Endothelial cell (in vitro differentiated cells): ENCODE measurements around the gene CPED1. TPM values are rescaled to one million over a fixed set of nuclear protein-coding genes. Genes with fewer than 3 reads are reported as not detected.

Experiments used
- DNase-seq: peaks from one replicate; pipeline ENCODE4 v3.0.0; 2021; ENCODE audit warnings: low spot score
- H3K27ac Mint-ChIP-seq: one replicate; pipeline ENCODE4 v1.8.0; 2021; ENCODE audit warnings: mixed read lengths, inconsistent platforms; ENCODE audit not compliant: unreplicated experiment
- H3K27me3 Mint-ChIP-seq: one replicate; pipeline ENCODE4 v1.8.0; 2021; ENCODE audit warnings: mild to moderate bottlenecking, moderate library complexity, mixed read lengths, inconsistent platforms; ENCODE audit not compliant: unreplicated experiment
- H3K36me3 Mint-ChIP-seq: one replicate; pipeline ENCODE4 v1.8.0; 2021; ENCODE audit warnings: mild to moderate bottlenecking, low read depth, mixed read lengths, inconsistent platforms; ENCODE audit not compliant: unreplicated experiment
- H3K4me1 Mint-ChIP-seq: one replicate; pipeline ENCODE4 v1.8.0; 2021; ENCODE audit warnings: mild to moderate bottlenecking, mixed read lengths, inconsistent platforms; ENCODE audit not compliant: unreplicated experiment
- H3K4me3 Mint-ChIP-seq: one replicate; pipeline ENCODE4 v1.8.0; 2021; ENCODE audit warnings: mild to moderate bottlenecking, mixed read lengths, inconsistent platforms; ENCODE audit not compliant: unreplicated experiment
- H3K9me3 Mint-ChIP-seq: one replicate; pipeline ENCODE4 v1.8.0; 2021; ENCODE audit warnings: mixed read lengths, inconsistent platforms; ENCODE audit not compliant: unreplicated experiment
- total RNA-seq: library from RNA; stranded (reverse); fragmentation: NEBNext Ultra II Directional; extraction: Animal tissue kit (Norgen Biotek cat#: 25700); gene quantifications from one replicate; pipeline ENCODE4 v1.2.1, GENCODE V29; 2021; ENCODE audit not compliant: unreplicated experiment
- TF ChIP-seq, protein P1 (sequence below): fragments of 200-600 bp; sonication (generic); IDR thresholded peaks from one replicate; pipeline ENCODE4 v1.5.0; 2021; ENCODE audit warnings: antibody characterized with exemption; ENCODE audit not compliant: unreplicated experiment

The CPED1 gene
- total RNA-seq, 1 donor from 2014 or later: 1.8 TPM

DNA sequence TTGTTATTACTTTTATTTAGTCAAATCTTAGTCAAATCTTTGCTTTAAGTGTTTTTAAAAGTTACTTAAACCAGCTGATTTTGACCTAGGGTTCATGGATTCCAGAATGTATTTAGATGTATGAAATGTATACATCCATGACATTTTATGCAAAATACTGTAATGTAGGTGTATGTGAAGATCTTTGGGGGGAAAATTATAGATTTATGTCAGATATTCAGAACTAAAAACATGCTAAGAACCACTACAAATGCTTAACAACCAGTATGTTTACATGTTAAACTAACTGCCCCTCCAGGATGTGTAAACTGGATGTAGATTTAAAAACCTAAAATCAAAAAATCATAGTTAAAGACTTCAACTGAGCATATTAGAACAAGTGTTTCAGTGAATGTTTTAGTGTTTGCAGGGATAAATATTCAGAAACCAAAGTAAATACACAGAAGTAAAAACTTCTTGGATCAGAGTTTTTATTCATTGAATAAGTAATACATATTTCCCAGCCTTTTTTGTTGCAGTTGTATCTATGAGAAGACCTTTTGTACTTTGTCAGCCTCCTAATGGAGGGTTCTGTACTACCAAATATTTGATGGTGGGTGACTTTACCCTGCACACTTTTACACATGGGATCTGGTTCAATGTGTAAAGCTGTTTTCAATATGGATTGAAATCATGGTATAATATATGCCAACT is 3.9 kb downstream of the CPED1 start:
- Mint-ChIP-seq H3K4me3 (no peak overlapping the region), H3K27me3 (peaks cover 2% of the 10 kb centered on the region), H3K36me3 (no peaks in the 10 kb centered on the region), H3K4me1 (peaks cover 11% of the 10 kb centered on the region), H3K27ac (no peak overlapping the region), H3K9me3 (no peaks in the 10 kb centered on the region)
- TF ChIP-seq, protein P1, sequence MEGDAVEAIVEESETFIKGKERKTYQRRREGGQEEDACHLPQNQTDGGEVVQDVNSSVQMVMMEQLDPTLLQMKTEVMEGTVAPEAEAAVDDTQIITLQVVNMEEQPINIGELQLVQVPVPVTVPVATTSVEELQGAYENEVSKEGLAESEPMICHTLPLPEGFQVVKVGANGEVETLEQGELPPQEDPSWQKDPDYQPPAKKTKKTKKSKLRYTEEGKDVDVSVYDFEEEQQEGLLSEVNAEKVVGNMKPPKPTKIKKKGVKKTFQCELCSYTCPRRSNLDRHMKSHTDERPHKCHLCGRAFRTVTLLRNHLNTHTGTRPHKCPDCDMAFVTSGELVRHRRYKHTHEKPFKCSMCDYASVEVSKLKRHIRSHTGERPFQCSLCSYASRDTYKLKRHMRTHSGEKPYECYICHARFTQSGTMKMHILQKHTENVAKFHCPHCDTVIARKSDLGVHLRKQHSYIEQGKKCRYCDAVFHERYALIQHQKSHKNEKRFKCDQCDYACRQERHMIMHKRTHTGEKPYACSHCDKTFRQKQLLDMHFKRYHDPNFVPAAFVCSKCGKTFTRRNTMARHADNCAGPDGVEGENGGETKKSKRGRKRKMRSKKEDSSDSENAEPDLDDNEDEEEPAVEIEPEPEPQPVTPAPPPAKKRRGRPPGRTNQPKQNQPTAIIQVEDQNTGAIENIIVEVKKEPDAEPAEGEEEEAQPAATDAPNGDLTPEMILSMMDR: no peak
- no peak for DNase-seq

DNA sequence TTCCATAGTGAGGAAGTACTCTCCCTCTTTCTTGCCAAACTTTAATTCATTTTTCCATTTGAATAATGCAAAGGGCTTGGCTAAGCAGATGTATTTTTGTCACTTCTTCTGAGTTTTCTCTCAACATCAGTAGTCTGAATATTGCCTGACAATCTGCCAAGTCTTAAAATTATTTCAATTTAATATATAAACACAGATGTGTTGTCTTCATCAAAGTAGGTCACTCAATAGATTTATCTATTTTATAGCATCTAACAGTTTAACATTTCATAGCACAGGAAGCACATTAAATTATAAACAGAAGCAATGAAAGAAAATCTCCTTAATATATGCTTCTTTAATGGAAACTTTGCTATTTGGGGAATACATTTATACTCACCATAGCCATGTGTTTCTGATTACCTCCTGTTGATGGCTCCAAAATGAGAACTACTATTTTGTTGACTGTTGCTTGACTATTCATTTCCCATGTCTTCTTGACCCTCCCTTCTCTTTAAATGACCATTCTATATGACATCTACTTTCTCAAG is 4.5 kb downstream of the CPED1 start:
- no peaks in the 10 kb centered on the region for H3K9me3 Mint-ChIP-seq
- DNase-seq: no peak
- H3K27ac Mint-ChIP-seq: no peak overlapping the region
- H3K4me3 Mint-ChIP-seq: no peak overlapping the region
- peaks cover 2% of the 10 kb centered on the region for H3K27me3 Mint-ChIP-seq
- no peaks in the 10 kb centered on the region for H3K36me3 Mint-ChIP-seq
- TF ChIP-seq, protein P1: no peak
- H3K4me1 Mint-ChIP-seq: peaks cover 11% of the 10 kb centered on the region

DNA sequence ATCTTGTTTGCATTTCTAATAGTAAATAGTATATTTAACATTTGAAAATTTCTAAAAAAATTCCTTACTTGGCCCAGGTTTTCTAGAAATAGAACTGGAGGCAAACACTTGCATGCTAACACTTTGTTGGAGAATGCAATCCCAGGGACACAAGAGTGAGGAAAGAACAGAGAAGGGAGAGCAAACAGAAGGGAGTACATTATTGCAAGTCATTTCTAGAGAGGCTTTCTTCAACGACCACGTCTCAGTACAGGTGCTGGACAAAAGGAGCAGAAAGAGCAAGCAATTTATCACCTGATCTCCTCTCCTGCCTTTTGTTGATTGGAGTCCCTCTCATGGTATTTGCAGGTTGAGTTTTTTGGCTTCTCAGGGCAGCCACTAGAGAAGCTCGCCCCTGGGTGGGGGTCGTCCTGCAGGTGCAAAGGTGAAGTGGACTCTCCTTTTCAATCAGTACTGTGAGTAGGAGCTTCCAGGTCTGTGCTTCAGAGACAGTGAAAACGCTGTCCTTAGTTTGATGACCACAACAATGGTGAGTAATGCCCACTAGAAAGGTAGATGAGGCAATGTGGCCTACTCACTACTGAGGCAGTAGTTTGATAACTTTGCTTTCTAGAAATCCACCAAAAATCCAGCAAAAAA is 5.2 kb downstream of the CPED1 start:
- TF ChIP-seq, protein P1: no peak
- peaks cover 9% of the 10 kb centered on the region for H3K4me1 Mint-ChIP-seq
- no peak overlapping the region for H3K27ac Mint-ChIP-seq
- peaks cover 2% of the 10 kb centered on the region for H3K27me3 Mint-ChIP-seq
- no peaks in the 10 kb centered on the region for H3K9me3 Mint-ChIP-seq
- H3K4me3 Mint-ChIP-seq: no peak overlapping the region
- H3K36me3 Mint-ChIP-seq: no peaks in the 10 kb centered on the region
- no peak for DNase-seq

DNA sequence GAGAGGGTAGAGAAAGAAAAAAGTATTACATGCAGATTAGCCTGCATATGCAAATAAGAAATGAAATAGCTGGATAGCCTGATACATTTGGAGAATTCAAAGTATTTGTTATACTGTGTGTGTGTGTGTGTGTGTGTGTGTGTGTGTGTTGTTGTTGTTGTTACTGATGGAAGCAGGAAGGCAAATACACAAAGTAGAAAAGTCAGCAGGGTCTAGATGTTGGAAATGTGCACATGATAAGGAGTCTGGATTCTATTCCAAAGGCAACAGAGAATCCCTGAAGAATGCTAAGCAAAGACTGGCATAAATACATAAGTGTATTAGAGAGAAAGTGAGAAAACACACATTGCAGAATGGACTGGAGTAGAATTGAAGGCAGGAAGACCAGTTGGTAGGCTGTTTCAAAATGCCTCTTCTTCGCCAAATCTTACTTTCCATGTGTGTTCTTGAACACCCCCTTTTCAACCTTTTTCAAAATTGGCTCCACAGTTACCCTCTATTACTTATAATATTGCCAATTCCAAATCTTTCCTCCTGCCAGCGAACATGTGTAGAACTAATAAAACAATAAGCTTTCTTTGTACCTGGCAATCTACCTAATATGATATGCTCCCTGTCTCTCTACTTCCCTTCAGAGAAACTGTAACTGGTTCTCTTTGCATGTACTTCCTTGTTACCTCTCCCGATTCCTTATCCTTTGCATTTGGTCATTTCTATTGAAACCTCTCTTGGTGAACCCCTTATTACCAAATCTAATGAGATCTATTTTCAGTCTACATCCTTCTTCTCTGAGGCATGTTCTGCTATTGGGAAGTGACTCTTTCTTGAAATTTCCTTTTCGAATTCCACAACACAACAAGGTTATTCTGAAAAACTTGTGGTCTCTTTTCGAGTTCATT is 6.2 kb downstream of the CPED1 start:
- H3K36me3 Mint-ChIP-seq: no peaks in the 10 kb centered on the region
- TF ChIP-seq, protein P1: no peak

More for the DNA sequence above, 6.2 kb downstream of the CPED1 start:
- Mint-ChIP-seq H3K4me1 (peaks cover 3% of the 10 kb centered on the region), H3K4me3 (no peak overlapping the region), H3K27me3 (peaks cover 2% of the 10 kb centered on the region), H3K9me3 (no peaks in the 10 kb centered on the region), H3K27ac (no peak overlapping the region)
- no peak for DNase-seq
